ENCODE data around the gene ABLIM1. TPM values are rescaled to one million over a fixed set of nuclear protein-coding genes. Genes with fewer than 3 reads are reported as not detected.

The ABLIM1 gene
- total RNA-seq, 3 donors from 2014 or later (not counting 1 experiment from before 2014, with no cell fraction given) = 71.9 to 118 (median 73.5) TPM

DNA sequence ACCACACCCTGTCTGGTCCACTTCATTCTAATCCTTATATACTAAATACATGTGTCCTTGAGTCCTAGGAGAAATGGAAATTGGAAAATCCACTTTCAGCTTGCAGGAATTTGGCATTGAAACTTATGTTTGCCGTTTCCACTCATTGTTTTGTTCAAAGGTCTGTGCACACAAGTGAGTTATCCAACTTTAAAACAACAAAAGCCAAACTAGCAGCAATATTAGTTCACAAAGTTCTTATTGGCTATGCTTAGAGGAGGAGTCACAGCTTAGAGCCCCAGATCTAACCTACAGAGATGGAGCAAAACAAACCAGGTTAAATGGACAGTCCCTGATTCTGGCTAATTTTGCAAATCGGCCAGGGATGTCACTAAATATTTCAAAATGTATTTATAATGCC, 209.2 kb downstream of the ABLIM1 start:
- WGBS (ENCODE audit: insufficient coverage) = 80% methylated on average over 2 of the region's 2 CpGs
- Histone ChIP-seq H3K4me3 (ENCODE audit: low read length) (no peak overlapping the region), H3K9me3 (ENCODE audit: control insufficient read depth, insufficient read depth, low read length) (no peaks in the 10 kb centered on the region), H3K4me1 (ENCODE audit: control insufficient read depth, insufficient read depth, low read length) (no peaks in the 10 kb centered on the region), H3K27ac (ENCODE audit: low read length) (no peak overlapping the region), H3K36me3 (ENCODE audit: control insufficient read depth, insufficient read depth, low read length) (peaks cover 46% of the 10 kb centered on the region), H3K27me3 (ENCODE audit: control insufficient read depth, insufficient read depth, low read length) (no peaks in the 10 kb centered on the region)
- H3K4me3 Mint-ChIP-seq = no peak overlapping the region
- intact Hi-C loops (cut with micrococcal nuclease) = no loop called here
- H3K36me3 Mint-ChIP-seq = no peaks in the 10 kb centered on the region
- no peak overlapping the region for H3K27ac Mint-ChIP-seq
- no peaks in the 10 kb centered on the region for H3K9me3 Mint-ChIP-seq
- TF ChIP-seq, protein P1, sequence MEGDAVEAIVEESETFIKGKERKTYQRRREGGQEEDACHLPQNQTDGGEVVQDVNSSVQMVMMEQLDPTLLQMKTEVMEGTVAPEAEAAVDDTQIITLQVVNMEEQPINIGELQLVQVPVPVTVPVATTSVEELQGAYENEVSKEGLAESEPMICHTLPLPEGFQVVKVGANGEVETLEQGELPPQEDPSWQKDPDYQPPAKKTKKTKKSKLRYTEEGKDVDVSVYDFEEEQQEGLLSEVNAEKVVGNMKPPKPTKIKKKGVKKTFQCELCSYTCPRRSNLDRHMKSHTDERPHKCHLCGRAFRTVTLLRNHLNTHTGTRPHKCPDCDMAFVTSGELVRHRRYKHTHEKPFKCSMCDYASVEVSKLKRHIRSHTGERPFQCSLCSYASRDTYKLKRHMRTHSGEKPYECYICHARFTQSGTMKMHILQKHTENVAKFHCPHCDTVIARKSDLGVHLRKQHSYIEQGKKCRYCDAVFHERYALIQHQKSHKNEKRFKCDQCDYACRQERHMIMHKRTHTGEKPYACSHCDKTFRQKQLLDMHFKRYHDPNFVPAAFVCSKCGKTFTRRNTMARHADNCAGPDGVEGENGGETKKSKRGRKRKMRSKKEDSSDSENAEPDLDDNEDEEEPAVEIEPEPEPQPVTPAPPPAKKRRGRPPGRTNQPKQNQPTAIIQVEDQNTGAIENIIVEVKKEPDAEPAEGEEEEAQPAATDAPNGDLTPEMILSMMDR (IDR thresholded peaks at IDR 0.05) = no peak
- DNase-seq = no peak
- ATAC-seq = no peak
- H3K4me1 Mint-ChIP-seq = peaks cover 5 to 11% of the 10 kb centered on the region in 2 donors
- H3K27me3 Mint-ChIP-seq (ENCODE audit: low read depth in 2 of 2) = no peaks in the 10 kb centered on the region

DNA sequence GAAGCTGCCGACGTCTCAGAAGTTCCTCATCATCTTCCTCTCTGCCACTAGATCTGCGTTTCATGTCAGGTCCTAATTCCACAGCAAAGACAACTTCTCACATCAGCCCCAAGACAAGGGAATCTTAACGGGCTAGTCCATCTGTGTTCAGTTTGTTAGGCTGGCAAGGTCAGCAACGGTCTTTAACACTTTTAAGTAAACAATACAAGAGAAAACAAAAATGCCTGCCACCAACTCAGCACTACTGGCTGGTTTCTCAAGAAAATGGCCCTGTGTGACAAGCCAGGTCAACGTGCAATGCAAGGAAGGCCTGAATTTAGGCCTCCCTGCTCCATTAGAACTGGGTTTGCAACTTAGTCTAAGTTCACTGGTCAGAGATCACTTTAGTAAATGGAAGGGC, 212.7 kb downstream of the ABLIM1 start:
- Histone ChIP-seq H3K36me3 (ENCODE audit: control insufficient read depth, insufficient read depth, low read length) (peaks cover 47% of the 10 kb centered on the region), H3K9me3 (ENCODE audit: control insufficient read depth, insufficient read depth, low read length) (no peaks in the 10 kb centered on the region), H3K27me3 (ENCODE audit: control insufficient read depth, insufficient read depth, low read length) (no peaks in the 10 kb centered on the region), H3K4me3 (ENCODE audit: low read length) (no peak overlapping the region), H3K27ac (ENCODE audit: low read length) (no peak overlapping the region), H3K4me1 (ENCODE audit: control insufficient read depth, insufficient read depth, low read length) (no peaks in the 10 kb centered on the region)
- peaks cover 2% of the 10 kb centered on the region for H3K36me3 Mint-ChIP-seq
- DNase-seq = no peak
- TF ChIP-seq, protein P1 (IDR thresholded peaks at IDR 0.05) = no peak
- intact Hi-C loops (cut with micrococcal nuclease) = no loop called here
- peaks cover 0 to 8% of the 10 kb centered on the region in 2 donors for H3K4me1 Mint-ChIP-seq
- no peak overlapping the region for H3K4me3 Mint-ChIP-seq
- peak overlapping the region in 1 of 2 donors; percentile 31 for H3K27ac Mint-ChIP-seq
- ATAC-seq = no peak
- H3K27me3 Mint-ChIP-seq (ENCODE audit: low read depth in 2 of 2) = no peaks in the 10 kb centered on the region
- WGBS (ENCODE audit: insufficient coverage) = 95% methylated on average over 6 of the region's 6 CpGs
- H3K9me3 Mint-ChIP-seq = no peaks in the 10 kb centered on the region

DNA sequence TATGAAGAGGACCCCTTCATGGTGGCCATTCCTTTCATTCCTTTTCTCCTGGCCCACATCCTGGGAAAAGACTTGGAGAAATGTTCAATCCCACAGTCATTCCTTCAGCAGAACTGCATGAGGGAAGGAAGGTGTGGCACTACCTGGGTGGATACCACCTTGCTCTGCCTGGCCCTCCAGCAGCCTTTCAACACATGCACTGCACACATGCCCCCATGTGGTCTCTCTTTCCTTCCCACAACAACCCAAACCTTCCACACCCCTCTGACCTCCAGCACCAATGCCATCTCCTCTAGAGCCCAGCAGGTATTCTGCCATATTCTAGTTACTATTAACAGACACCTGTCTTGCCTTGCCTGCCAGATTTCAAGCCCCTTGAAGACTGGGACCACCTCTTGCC, 213.3 kb downstream of the ABLIM1 start:
- Histone ChIP-seq H3K9me3 (ENCODE audit: control insufficient read depth, insufficient read depth, low read length) (no peaks in the 10 kb centered on the region), H3K27me3 (ENCODE audit: control insufficient read depth, insufficient read depth, low read length) (no peaks in the 10 kb centered on the region), H3K36me3 (ENCODE audit: control insufficient read depth, insufficient read depth, low read length) (peaks cover 52% of the 10 kb centered on the region), H3K27ac (ENCODE audit: low read length) (no peak overlapping the region), H3K4me3 (ENCODE audit: low read length) (no peak overlapping the region), H3K4me1 (ENCODE audit: control insufficient read depth, insufficient read depth, low read length) (no peaks in the 10 kb centered on the region)
- H3K27ac Mint-ChIP-seq = peak overlapping the region in 1 of 2 donors; percentile 31
- ATAC-seq (no peak), DNase-seq (no peak)
- no peak overlapping the region for H3K4me3 Mint-ChIP-seq
- no peaks in the 10 kb centered on the region for H3K27me3 Mint-ChIP-seq (ENCODE audit: low read depth in 2 of 2)
- H3K9me3 Mint-ChIP-seq = no peaks in the 10 kb centered on the region
- H3K36me3 Mint-ChIP-seq = peaks cover 7% of the 10 kb centered on the region
- intact Hi-C loops (cut with micrococcal nuclease) = no loop called here
- peaks cover 0 to 8% of the 10 kb centered on the region in 2 donors for H3K4me1 Mint-ChIP-seq
- TF ChIP-seq, protein P1 (IDR thresholded peaks at IDR 0.05) = no peak

DNA sequence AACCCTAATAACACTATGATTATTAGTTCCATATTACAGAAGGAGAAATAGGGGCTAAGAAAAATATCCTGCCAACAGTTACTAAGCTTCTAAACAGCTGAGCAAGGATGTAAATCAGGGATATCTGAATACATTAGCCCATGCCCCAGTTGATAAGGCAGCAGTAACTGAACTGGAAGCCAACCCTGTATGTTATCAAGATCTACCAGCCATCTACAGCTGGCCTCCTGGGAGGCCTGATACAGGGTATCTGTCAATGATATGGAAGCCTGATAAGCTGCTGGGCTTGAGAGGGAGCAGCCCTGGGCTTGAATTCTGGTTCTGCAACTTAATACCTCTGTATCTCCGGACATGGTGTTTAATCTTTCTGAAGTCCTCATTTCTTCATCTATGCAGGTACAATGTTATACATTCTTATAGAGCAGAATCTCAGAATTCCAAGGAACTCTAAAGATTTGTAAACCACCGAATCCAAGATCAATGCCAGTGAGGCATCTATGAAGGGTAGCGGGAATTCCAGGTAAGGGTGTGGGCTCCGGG, 215.9 kb downstream of the ABLIM1 start:
- intact Hi-C loops (cut with micrococcal nuclease) = no loop called here
- Mint-ChIP-seq H3K4me1 (peaks cover 0 to 8% of the 10 kb centered on the region in 2 donors), H3K9me3 (no peaks in the 10 kb centered on the region), H3K27me3 (ENCODE audit: low read depth in 2 of 2) (no peaks in the 10 kb centered on the region), H3K4me3 (no peak overlapping the region), H3K27ac (no peak overlapping the region), H3K36me3 (peaks cover 15% of the 10 kb centered on the region)
- Histone ChIP-seq H3K36me3 (ENCODE audit: control insufficient read depth, insufficient read depth, low read length) (peaks cover 60% of the 10 kb centered on the region), H3K4me3 (ENCODE audit: low read length) (no peak overlapping the region), H3K27me3 (ENCODE audit: control insufficient read depth, insufficient read depth, low read length) (no peaks in the 10 kb centered on the region), H3K27ac (ENCODE audit: low read length) (no peak overlapping the region), H3K9me3 (ENCODE audit: control insufficient read depth, insufficient read depth, low read length) (no peaks in the 10 kb centered on the region), H3K4me1 (ENCODE audit: control insufficient read depth, insufficient read depth, low read length) (no peaks in the 10 kb centered on the region)
- no peak for DNase-seq
- ATAC-seq = no peak
- TF ChIP-seq, protein P1 (IDR thresholded peaks at IDR 0.05) = no peak
- 96% methylated on average over 4 of the region's 4 CpGs for WGBS (ENCODE audit: insufficient coverage)

Measured in natural killer cell (primary cell).